Measurements from ENCODE around the gene CYSRT1.

Gene CYSRT1

DNA sequence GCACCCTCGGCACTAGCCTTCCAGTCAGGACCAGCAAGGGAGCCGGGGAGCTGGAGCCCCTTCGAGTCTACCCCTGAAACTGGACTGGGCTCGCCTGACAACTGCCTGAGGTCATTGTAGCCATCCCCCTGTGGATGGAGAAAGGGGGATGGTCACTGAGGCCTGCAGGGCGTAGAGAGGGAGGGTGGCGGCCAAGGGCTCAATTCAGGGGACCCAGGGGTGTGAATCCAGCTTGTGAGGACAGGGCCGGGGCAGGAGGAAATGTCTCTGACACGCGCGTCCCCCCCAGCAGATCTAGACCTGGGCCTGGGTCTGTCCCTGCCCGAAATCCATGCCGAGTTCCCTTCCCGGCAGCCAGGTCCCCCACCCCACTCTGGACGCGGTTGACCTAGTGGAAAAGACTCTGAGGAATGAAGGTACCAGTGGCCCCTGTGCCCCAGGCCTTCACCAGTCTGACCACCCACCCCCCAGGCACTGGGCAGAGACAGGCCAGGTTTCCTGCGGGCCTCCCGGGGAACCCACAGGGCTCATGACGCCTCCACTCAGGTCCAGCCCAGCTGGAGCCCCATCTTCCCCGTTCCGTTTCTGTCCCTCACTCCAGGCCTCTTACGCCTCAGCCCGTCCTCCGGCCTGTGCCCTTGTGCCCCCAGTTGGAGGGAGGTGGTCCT is 6.5 kb downstream of the CYSRT1 start:
- H3K4me3 ChIP-seq (ENCODE audit: low read length) = no peak overlapping the region

DNA sequence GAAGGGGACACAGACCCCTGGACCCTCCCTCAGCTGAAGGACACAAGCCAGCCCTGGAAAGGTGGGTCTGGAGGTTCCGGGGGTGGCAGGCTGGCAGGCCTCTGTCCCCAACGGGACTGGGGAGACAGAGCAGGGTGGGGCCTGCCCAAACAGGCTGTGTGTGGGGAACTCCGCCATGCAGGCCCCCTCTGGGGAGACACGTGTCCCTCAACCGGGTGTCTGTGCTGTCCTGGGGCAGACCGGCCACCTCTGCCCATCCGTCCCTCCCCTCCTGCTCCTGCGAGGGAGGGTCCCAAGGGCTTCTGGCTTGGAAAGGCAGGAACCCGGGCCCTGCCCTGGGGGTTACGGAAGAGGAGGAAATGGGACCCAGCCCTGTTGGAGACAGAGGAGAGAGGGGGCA is 7.1 kb downstream of the CYSRT1 start:
- Histone ChIP-seq H3K9ac (ENCODE audit: low read depth, low read length) (peak overlapping the region; percentile 47), H3K9me3 (replicated peaks; ENCODE audit: low read length) (no peaks in the 10 kb centered on the region), H3K4me2 (ENCODE audit: low read length) (peak overlapping the region; percentile 41), H3K27me3 (ENCODE audit: control insufficient read depth, insufficient read depth, low read length) (no peaks in the 10 kb centered on the region), H3K4me3 (ENCODE audit: low read length) (no peak overlapping the region), H3K36me3 (ENCODE audit: insufficient read depth, low read length) (no peaks in the 10 kb centered on the region), H3K4me1 (ENCODE audit: control insufficient read depth, insufficient read depth, low read length) (peaks cover 19% of the 10 kb centered on the region)

More for the DNA sequence above, 6.5 kb downstream of the CYSRT1 start:
- Histone ChIP-seq H3K4me1 (ENCODE audit: control insufficient read depth, insufficient read depth, low read length) (peaks cover 20% of the 10 kb centered on the region), H3K9me3 (replicated peaks; ENCODE audit: low read length) (no peaks in the 10 kb centered on the region), H3K9ac (ENCODE audit: low read depth, low read length) (no peak overlapping the region), H3K36me3 (ENCODE audit: insufficient read depth, low read length) (no peaks in the 10 kb centered on the region), H3K27me3 (ENCODE audit: control insufficient read depth, insufficient read depth, low read length) (no peaks in the 10 kb centered on the region), H3K4me2 (ENCODE audit: low read length) (no peak overlapping the region)

DNA sequence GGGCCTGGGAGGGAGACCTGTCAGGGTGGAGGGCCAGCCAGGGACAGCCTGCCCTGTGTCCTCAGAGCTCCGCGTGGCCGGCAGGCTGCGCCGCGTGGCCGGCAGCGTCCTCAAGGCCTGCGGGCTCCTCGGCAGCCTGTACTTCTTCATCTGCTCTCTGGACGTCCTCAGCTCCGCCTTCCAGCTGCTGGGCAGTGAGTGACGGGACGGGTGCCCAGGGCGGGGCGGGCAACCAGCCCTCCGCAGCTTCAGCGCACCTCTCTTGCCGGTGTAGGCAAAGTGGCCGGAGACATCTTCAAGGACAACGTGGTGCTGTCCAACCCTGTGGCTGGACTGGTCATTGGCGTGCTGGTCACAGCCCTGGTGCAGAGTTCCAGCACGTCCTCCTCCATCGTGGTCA is 7.5 kb downstream of the CYSRT1 start:
- Histone ChIP-seq H3K9me3 (replicated peaks; ENCODE audit: low read length) (no peaks in the 10 kb centered on the region), H3K4me2 (ENCODE audit: low read length) (peak overlapping the region; percentile 41), H3K4me1 (ENCODE audit: control insufficient read depth, insufficient read depth, low read length) (peaks cover 15% of the 10 kb centered on the region), H3K4me3 (ENCODE audit: low read length) (no peak overlapping the region), H3K9ac (ENCODE audit: low read depth, low read length) (peak overlapping the region; percentile 47), H3K36me3 (ENCODE audit: insufficient read depth, low read length) (no peaks in the 10 kb centered on the region), H3K27me3 (ENCODE audit: control insufficient read depth, insufficient read depth, low read length) (no peaks in the 10 kb centered on the region)

DNA sequence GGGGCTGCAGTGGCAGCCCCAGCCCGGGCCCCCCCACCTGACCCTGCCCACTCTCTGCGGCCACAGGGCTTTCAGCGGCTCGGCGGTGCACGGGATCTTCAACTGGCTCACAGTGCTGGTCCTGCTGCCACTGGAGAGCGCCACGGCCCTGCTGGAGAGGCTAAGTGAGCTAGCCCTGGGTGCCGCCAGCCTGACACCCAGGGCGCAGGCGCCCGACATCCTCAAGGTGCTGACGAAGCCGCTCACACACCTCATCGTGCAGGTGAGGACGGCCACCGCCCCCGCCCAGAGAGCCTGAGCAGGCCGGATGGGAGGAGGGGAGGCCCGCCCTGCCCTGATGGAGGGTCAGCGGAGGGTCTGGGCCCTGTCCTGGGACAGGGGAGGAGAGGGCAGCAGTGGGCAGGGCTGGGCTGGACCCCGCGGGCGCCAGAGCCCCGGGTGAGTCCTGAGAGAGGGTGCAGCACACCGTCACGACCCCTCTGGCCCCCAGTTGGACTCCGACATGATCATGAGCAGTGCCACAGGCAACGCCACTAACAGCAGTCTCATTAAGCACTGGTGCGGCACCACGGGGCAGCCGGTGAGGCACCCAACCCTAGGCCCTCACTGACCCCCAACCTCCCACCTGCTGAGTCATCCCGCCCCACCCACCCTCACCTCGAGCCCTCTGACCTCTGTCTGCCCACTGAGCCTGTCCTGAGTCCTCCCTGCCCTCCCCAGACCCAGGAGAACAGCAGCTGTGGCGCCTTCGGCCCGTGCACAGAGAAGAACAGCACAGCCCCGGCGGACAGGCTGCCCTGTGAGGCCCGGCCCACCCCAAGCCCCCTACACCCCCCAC is 8.4 kb downstream of the CYSRT1 start:
- Histone ChIP-seq H3K4me2 (ENCODE audit: low read length) (no peak overlapping the region), H3K9me3 (replicated peaks; ENCODE audit: low read length) (no peaks in the 10 kb centered on the region), H3K4me3 (ENCODE audit: low read length) (no peak overlapping the region), H3K9ac (ENCODE audit: low read depth, low read length) (no peak overlapping the region), H3K36me3 (ENCODE audit: insufficient read depth, low read length) (no peaks in the 10 kb centered on the region), H3K4me1 (ENCODE audit: control insufficient read depth, insufficient read depth, low read length) (peaks cover 19% of the 10 kb centered on the region), H3K27me3 (ENCODE audit: control insufficient read depth, insufficient read depth, low read length) (no peaks in the 10 kb centered on the region)

DNA sequence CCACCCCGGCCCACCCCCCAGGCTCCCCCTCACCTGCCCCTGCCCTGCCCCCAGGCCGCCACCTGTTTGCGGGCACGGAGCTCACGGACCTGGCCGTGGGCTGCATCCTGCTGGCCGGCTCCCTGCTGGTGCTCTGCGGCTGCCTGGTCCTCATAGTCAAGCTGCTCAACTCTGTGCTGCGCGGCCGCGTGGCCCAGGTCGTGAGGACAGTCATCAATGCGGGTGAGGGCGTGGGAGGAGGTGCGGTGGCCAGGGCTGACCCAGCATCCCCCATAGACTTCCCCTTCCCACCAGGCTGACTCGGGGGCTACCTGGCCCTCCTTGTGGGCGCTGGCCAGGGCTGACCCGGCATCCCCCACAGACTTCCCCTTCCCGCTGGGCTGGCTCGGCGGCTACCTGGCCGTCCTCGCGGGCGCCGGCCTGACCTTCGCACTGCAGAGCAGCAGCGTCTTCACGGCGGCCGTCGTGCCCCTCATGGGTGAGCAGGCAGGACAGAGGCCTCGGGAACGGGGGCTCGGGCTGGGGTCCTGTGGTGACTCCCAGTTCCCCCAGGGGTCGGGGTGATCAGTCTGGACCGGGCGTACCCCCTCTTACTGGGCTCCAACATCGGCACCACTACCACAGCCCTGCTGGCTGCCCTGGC is 9.2 kb downstream of the CYSRT1 start:
- no peaks in the 10 kb centered on the region for H3K27me3 ChIP-seq (ENCODE audit: control insufficient read depth, insufficient read depth, low read length)
- no peaks in the 10 kb centered on the region for H3K9me3 ChIP-seq (replicated peaks; ENCODE audit: low read length)
- peaks cover 25% of the 10 kb centered on the region for H3K4me1 ChIP-seq (ENCODE audit: control insufficient read depth, insufficient read depth, low read length)
- H3K4me2 ChIP-seq (ENCODE audit: low read length) = no peak overlapping the region
- H3K4me3 ChIP-seq (ENCODE audit: low read length) = no peak overlapping the region
- H3K9ac ChIP-seq (ENCODE audit: low read depth, low read length) = no peak overlapping the region
- no peaks in the 10 kb centered on the region for H3K36me3 ChIP-seq (ENCODE audit: insufficient read depth, low read length)

DNA sequence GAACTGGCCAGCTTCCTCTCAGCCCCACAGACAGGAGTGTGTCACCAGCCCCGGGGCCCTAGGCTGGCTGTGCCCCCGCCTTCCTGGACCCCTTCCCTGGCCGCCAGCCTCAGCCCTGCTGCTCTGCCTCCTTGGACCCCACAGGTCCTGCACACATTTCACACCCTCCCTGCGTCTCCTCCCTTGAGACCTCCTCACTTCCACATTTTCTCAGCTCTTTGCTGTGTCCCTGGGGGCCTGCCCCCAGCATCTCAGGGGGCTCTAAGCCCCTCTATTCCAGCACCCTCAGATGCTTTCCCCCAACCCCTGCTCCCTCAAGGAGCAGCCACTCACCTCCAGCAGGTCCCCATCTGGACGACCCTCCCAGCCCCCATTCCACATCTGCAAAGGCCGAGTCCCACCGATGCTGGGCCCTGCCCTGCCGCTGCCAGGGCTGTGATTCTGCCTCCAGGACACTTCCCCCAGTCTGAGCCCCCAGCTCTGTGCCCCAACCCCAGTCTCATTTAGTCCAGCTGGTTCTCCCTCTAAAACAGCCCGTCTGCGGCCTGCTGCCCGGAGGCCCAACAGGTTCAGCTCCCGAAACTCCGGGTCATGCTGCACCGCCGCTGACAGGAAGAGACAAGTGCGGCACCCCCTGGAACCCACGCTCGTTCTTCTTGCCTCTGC is 9.9 kb downstream of the CYSRT1 start:
- H3K36me3 ChIP-seq (ENCODE audit: insufficient read depth, low read length) = no peaks in the 10 kb centered on the region
- H3K27me3 ChIP-seq (ENCODE audit: control insufficient read depth, insufficient read depth, low read length) = no peaks in the 10 kb centered on the region
- no peak overlapping the region for H3K9ac ChIP-seq (ENCODE audit: low read depth, low read length)
- H3K4me3 ChIP-seq (ENCODE audit: low read length) = no peak overlapping the region
- H3K4me2 ChIP-seq (ENCODE audit: low read length) = no peak overlapping the region
- peaks cover 31% of the 10 kb centered on the region for H3K4me1 ChIP-seq (ENCODE audit: control insufficient read depth, insufficient read depth, low read length)
- no peaks in the 10 kb centered on the region for H3K9me3 ChIP-seq (replicated peaks; ENCODE audit: low read length)

DNA sequence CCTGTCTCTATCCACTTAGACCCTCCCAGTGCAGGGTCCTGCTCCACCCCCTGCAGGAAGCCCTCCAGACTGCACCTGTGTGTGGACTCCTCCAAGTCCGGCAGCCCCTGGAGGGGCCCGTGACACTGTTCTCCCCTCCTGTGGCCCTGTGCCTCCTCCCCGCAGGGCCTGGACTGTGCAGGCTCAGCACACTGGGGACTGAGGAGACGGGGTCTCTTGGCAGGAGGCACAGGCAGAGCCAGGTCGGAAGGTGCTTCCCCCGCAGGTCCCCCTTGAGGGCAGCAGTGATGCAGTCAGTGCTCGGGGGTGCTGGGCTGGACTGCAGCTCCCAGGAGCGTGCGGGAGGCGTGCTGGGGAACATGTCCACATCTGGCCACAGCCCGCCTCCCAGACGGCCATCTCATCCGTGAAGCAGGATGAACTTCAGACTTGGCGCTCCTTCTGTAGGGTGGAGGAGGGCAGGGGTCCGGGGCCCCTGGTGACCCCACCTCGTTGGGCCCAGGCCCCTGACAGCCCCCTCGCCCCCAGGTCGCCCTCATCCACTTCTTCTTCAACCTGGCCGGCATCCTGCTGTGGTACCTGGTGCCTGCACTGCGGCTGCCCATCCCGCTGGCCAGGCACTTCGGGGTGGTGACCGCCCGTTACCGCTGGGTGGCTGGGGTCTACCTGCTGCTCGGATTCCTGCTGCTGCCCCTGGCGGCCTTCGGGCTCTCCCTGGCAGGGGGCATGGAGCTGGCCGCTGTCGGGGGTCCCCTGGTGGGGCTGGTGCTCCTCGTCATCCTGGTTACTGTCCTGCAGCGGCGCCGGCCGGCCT is 10.7 kb downstream of the CYSRT1 start:
- Histone ChIP-seq H3K4me2 (ENCODE audit: low read length) (no peak overlapping the region), H3K4me3 (ENCODE audit: low read length) (no peak overlapping the region), H3K27me3 (ENCODE audit: control insufficient read depth, insufficient read depth, low read length) (no peaks in the 10 kb centered on the region), H3K4me1 (ENCODE audit: control insufficient read depth, insufficient read depth, low read length) (peaks cover 31% of the 10 kb centered on the region), H3K9ac (ENCODE audit: low read depth, low read length) (no peak overlapping the region), H3K36me3 (ENCODE audit: insufficient read depth, low read length) (no peaks in the 10 kb centered on the region), H3K9me3 (replicated peaks; ENCODE audit: low read length) (no peaks in the 10 kb centered on the region)

DNA sequence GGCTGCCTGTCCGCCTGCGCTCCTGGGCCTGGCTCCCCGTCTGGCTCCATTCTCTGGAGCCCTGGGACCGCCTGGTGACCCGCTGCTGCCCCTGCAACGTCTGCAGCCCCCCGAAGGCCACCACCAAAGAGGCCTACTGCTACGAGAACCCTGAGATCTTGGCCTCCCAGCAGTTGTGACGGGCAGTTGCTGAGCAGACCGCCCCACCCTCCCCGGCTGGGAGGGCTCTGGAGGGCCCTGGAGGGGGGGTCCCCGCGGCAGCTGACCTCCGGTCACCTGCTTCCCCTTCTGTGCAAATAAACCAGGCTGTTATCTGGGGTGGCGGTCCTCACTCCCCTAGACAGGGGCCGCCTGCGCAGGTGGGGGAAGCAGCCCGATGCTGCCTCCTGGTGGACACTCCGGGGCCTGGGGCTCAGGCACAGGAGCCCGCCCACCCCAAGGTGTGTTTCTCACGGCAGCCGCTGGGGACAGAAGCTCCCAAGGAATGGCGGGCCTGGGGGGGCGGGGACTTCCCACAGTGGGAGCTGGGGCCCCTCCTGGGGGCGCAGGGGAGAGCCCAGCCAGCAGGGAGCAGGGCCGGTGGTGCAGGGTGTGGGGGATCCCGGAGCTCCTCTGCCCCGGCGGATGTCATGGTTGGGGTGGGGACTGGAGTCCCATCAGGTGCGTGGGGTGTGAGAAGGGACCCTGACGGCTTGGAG is 11.4 kb downstream of the CYSRT1 start:
- Histone ChIP-seq H3K9ac (ENCODE audit: low read depth, low read length) (no peak overlapping the region), H3K4me3 (ENCODE audit: low read length) (no peak overlapping the region), H3K36me3 (ENCODE audit: insufficient read depth, low read length) (no peaks in the 10 kb centered on the region), H3K4me1 (ENCODE audit: control insufficient read depth, insufficient read depth, low read length) (peaks cover 31% of the 10 kb centered on the region), H3K9me3 (replicated peaks; ENCODE audit: low read length) (no peaks in the 10 kb centered on the region), H3K4me2 (ENCODE audit: low read length) (peak overlapping the region; percentile 58), H3K27me3 (ENCODE audit: control insufficient read depth, insufficient read depth, low read length) (no peaks in the 10 kb centered on the region)

DNA sequence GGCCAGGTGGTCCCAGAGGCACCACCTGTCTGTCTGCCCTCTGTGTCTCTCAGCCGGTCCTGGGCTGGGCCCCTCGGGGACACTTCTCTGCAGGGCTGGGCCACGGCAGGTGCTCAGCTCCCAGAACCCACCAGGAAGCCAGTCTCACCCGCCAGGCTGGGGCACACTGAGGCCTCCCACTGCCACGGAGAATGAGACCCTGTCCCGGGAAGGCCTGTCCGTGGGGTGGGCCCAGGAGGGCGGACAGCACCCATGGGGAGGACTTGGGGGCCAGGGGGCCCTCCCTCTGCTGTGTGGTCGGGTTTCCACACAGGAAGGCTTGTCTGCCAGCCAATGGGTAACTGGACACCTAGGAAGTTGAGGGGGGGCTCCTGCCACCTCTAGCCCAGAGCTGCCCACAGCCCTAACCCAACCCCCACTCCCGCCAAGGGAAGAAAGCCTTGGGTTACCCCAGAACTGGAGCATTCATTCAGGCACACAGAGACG is 12.0 kb downstream of the CYSRT1 start:
- no peaks in the 10 kb centered on the region for H3K27me3 ChIP-seq (ENCODE audit: control insufficient read depth, insufficient read depth, low read length)
- peaks cover 31% of the 10 kb centered on the region for H3K4me1 ChIP-seq (ENCODE audit: control insufficient read depth, insufficient read depth, low read length)
- peaks cover 4% of the 10 kb centered on the region for H3K36me3 ChIP-seq (ENCODE audit: insufficient read depth, low read length)
- H3K4me2 ChIP-seq (ENCODE audit: low read length) = peak overlapping the region; percentile 58
- H3K9ac ChIP-seq (ENCODE audit: low read depth, low read length) = no peak overlapping the region
- no peak overlapping the region for H3K4me3 ChIP-seq (ENCODE audit: low read length)
- H3K9me3 ChIP-seq (replicated peaks; ENCODE audit: low read length) = no peaks in the 10 kb centered on the region
